Activated CD4-positive, alpha-beta T cell treated with anti-CD3 and anti-CD28 coated beads, Interleukin-2, amount 50 U/mL, for 24 hours (primary cell): ENCODE measurements around the gene RNU4-1.
A peak's percentile ranks its signal among the peaks of the same experiment; 100 is the strongest.
"Not testable (repeated sequence)": the region's sequence is repeated elsewhere in the genome, so short reads cannot be mapped to it uniquely, and the experiment has no call there.

Experiments
- DNase-seq, 2 donors: peaks; one replicate each; pipeline ENCODE4 v3.0.0-alpha.2; 2020; ENCODE audit warnings: low read depth in 1 of 2, low spot score in 1 of 2

The RNU4-1 gene

GRCh38 chr12:120259418-120260202 is 33.4 kb downstream of the RNU4-1 start:
- no peak for DNase-seq

DNA sequence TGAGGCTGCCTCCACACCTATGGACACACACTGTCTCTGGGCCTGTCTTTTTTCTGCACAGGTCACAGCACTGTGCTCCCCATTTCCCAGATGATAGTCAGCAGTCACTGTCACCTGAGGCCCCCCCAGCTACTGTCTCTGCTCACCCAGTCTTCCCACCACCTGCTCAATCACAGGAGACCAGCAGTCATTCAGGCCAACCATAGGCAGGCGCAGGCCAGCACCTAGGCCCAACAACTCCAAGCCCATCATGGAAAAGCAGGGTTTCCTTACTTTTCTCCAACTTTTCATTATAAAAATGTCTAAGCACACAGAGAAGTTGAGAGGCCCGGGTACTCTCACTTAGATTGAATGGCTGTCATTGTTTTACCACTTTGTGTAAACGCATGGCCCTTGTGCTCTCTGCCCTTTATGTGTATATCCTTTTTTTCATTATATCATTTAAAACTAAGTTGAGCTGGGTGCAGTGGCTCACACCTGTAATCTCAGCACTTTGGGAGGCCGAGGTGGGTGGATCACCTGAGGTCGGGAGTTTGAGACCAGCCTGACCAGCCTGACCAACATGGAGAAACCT is 34.6 kb downstream of the RNU4-1 start:
- no peak for DNase-seq

DNA sequence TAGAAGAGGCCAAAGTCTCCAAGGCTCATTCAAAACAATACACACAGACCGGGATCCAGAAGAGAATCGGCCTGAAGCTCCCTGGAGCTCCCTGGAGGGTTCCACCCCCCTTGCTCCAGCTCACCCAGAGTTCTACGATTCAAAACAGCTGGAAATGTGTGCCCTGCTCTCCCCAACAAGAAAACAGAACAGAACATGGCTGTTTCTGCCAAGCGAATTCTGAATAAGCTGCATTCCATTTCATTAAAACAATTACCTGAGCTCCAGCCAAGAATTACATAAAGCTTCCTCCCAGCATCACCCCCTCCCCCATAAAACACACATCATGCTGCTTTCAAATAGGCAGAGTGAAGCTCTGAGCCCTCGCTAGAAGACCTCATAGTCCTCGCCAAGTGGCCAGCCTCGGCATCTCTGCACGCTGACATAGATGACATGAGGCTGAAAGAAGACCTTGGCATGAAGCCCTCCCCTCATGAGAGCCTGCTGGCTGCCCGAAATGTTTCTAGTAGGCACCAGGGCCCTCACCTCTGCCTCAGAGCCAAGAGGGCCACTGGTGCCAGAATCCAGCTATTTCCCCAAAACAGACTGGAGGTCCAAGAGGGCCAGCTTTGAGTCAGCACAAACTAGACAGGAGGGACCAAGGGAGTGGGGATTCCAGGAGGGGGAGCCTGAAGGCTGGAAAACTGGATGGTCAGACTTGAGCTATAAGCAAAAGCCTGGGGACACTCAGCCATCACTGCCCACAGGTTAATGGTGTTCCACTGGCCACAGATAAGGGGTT is 35.8 kb downstream of the RNU4-1 start:
- no peak for DNase-seq

GRCh38 chr12:120254809-120255208 is 38.2 kb downstream of the RNU4-1 start:
- DNase-seq = no peak

GRCh38 chr12:120253313-120253712 is 39.7 kb downstream of the RNU4-1 start:
- DNase-seq = not testable (repeated sequence)

DNA sequence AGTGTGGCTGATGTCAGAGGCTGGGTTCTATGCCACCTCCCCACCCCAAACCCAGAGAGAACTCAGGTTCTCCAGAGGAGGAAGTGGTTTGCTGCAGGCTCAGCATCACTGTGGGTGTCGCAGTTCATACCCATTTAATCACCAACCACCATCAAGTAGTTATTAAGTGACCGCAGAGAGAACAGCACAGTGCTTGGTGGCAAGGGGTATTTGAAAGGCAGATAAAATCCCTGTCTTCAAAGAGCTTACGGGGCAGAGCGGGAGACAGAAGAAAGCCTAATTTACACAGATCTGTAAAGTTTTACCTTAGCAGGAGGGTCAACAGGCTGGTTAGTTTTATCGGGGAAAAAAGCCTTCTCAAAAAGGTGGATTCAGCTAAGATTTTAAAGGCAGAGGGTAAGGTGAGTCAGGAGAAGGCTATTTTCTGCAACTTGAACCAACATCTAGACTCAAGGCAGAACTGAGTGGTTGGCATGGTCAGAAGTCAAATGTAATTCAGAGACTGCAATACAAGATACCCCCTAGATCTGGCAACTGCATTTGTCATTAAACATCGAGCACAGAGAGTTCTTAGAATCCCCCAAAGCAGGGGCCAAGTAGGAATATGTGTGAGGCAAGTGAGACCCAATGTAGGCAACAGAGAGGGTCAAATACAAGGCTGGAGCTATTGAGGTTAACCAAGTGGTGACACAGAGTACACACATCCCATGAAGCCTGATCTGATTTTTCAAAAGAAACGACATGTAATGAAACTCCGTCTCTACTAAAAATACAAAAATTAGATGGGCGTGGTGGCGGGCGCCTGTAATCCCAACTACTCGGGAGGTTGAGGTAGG is 40.7 kb downstream of the RNU4-1 start:
- peak in 1 of 2 donors; percentile 64 for DNase-seq

DNA sequence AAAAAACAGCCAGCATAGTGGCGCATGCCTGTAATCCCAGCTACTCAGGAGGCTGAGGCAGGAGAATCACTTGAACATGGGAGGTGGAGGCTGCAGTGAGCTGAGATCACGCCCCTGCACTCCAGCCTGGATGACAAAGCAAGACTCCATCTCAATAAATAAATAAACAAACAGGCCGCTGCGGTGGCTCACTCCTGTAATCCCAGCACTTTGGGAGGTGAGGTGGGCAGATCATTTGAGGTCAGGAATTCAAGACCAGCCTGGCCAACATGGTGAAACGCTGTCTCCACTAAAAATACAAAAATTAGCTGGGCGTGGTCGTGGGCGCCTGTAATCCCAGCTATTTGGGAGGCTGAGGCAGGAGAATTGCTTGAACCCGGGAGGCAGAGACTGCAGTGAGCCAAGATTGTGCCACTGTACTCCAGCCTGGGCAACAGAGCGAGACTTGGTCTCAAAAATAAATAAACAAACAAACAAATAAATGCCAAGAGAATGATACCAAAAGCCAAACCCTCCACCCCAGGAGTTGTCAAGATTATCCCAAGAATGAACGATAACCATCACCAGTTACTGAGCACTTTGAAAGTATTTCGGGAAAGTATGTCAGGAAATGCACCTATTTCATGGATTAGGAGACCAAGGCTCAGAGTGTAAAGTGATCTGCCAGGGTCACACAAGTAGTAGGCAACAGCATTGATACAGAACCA is 41.5 kb downstream of the RNU4-1 start:
- not testable (repeated sequence) for DNase-seq

DNA sequence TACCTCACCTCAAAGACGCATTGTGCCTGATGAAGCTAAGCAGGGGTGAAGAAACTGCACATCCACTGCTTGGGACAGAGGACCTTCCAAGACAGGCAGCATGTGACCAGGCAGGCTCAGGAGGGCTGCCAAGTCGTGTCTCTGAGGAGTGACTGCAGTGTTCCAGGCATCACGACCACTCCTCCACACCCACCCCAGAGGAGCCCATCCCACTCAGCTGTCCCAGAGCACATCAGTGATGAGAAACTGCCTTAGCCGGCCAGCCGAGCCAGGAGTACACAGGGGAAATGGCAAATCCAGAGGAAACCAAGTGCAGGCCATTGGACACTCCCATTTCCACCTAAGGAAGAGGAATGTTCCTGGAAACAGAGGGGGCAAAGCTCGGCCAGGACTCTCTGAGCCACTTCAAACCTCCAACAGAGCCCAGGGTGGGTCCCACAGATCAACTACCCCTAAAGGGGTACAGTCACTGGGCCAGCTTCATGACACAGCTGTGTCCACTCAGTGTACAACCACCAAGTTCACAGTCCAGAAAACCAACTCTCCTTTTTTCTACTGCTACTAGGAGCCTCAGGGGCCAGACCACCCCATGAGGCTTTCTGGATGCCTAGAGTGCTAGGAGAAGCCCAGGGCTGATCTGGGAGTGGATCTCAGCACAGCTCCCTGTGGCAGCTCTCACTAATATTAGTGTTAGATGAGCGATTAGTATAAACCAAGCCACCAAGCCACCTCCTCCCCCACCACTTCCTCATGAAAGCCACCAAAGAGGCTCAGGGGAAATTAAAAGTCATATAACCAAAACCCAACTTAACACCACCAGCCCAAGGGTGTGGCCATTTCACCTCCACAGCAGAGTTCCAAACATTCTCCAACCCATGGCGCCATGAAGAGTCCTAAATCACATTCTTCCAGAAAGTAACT is 42.9 kb downstream of the RNU4-1 start:
- no peak for DNase-seq

DNA sequence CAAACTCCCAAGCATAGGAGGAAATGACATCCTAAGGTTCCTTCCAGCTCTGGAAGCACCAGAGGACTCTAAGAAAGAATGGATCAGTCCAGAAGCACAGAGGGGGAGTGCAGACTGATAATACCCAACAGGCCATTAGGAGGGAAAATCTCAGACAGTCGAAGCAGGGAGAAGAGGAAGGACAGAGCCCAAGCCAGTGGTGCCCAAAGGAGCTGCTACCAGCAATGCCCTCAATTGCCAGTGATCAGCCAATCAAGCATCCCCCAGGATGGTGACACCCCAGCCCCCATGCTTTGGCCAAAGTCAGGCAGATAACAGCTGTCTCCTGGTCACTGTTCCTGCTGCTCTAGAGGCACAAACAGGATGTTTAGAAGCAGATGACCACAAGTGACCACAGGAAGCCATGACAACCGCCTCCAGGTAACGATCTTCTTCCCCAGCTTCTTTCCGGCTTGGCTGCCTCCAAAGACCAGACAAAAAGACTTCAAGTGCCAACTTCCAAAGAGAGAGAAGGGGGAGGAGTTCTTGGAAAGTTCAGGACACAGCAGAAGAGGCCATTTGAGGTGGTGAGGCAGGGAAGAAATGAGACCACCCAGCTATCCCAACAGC is 43.7 kb downstream of the RNU4-1 start:
- no peak for DNase-seq

- DNase-seq = no peak
Measured at GRCh38 chr12:120247621-120248030, 45.4 kb downstream of the RNU4-1 start.

DNA sequence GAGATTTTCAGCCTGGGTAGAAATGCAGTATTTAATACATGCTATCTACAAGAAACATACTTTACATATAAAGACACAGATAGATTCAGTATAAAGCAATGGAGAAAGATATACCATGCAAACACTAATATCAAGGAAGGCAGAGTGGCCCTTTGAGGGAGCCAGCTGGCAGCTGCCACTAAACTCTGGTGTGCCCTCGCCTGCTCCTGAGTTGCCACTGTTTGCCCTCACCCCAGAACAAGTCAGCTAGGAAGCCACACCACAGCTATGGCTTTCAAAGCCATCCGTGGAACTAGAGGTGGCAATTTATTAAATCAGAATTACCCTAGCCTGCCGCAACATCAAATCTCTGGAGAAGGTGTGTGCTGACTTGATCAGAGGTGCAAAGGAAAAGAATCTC is 45.9 kb downstream of the RNU4-1 start:
- no peak for DNase-seq

- DNase-seq = not testable (repeated sequence)
Measured at GRCh38 chr12:120246705-120247104, 46.3 kb downstream of the RNU4-1 start.
